Fibroblast of skin of scalp (primary cell): ENCODE results near the gene TLCD5. TPM values are rescaled to one million over a fixed set of nuclear protein-coding genes. Genes with fewer than 3 reads are reported as not detected.

Experiments used
- DNase-seq: peaks from one replicate; pipeline ENCODE4 v3.0.0-alpha.2; 2013
- polyA plus RNA-seq, 2 experiments: library from polyadenylated mRNA; unstranded; fragments of 120-200 nt; gene quantifications; one replicate each; pipeline ENCODE4 v1.2.1, GENCODE V29; 2013; ENCODE audit not compliant: insufficient read length in 2 of 2

The TLCD5 gene
- 7.7 TPM for polyA plus RNA-seq (2013, experiment 1 of 2; ENCODE audit: insufficient read length)
- polyA plus RNA-seq (2013, experiment 2 of 2; ENCODE audit: insufficient read length) = 8.6 TPM

DNA sequence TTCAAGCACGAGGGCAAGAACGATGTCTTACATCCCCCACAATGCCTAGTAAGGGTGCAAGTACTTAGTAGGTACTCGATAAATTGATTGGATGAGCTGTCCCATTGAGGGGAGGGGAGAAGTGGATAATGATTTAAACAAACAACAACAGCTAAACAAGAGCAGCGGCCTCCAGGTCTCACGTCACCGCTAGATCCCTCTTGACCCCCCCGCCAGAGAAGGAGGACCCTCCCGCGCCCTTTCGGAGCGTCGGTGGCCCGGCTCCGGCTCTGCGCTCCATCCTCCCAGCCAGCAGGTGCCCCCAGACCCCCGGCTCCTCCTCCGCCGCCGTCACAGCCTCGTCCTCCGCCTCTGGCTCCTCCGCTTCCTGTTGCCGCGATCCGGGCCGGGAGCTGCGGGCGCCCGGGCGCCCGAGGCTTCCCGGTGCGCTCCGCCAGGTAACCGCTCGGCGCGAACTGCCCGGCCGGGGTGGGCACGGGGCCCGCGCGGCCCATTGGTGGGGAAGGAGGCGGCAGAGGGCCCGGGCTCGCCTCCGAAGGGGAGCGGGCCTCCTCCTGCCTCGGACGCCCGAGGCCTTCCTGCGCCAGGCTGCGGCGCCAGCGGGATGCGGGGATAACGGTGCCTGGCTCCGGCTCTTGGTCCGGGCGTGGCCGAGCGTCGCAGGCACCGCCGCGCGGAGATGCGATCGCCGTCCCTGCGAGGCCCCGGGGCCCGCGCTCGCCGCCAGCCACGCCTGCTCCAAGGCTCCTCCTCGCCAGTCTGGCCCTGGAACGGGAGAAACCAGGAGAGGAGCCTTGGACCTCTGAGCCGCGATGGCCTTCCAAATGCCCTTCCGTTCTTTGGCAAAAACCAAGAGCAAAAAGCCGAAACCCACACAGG, at the start of gene TLCD5:
TSS of gene TLCD5 (plus strand) at position 368 of the 879 bp plus-strand sequence. CDS start 2,143 bp downstream, outside the sequence.
- peak; percentile 76 for DNase-seq

GRCh38 chr11:120279502-120279901, 45.6 kb upstream of the TLCD5 start:
- no peak for DNase-seq

DNA sequence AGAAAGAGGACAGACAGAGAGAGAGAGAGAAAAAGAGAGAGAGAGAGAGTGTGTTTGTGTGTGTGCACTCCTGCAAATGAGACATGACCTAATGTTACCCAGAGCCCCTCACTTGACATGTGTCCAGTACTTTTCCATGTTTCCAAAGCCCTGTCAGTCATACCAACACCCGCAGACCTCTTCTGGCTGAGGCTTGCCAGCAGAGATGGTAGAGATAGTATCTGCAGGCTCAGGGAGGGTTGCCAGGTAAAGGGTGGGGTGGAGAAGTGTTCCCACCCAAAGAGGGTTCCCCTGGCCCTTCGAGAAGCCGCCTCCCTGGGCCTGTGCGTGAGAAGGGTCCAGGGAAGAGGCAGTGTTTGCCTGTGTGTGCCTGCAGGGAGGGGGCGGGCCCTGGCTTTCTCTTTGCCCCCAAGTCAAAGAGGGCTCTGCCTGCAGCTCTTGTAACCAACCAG, 44.5 kb upstream of the TLCD5 start:
- no peak for DNase-seq

DNA sequence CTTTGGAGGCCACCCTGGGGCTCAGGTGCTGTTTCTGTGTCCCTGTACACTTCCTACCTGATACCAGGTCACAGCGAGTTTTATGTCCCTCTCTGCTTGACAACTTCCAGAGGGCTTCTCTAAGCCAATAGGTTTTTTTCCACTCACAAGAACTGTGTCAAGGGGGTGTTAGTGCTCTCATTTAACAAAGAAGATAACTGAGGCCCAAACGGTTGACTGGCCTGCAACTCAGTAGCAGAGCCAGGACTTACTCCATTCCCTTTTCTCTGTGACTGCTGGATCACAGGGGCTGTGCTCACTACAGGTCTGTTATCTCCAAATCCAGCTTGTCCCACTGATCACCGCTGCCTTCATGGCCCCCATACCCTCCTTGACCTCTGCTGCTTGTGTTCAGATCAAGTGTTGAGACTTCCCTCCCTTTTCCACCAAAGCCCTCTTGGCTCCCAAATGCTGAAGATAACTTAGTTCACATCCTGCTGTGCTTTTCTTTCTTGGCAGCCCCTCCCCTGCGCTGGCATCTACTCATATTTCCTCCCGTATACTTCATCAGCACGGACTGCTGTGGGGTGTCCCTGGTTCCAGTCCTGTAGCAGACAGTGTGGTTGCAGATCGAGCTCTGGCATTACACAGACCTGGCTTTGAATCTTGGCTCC, 43.8 kb upstream of the TLCD5 start:
- peak; percentile 20 for DNase-seq

GRCh38 chr11:120283124-120283523, 42.0 kb upstream of the TLCD5 start:
- no peak for DNase-seq

DNA sequence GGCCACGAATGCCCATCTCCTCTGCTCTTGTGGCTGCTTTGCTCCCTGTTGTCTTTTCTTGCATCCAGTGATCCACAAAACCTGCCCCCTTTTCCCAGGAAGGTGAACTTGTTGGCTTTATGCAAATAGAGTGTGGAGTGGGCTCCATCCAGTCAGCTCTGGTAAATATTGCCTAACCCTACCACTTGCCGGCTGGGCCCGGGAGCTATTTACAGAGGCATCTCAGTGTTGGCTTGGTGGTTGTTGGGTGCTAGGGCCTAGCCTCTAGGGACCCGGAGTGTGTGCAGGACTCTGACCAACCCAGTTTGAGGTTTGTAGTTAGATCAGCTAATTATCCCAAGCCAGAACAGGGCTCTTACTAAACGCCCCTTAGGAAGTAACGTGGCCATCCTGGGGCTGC, 40.8 kb upstream of the TLCD5 start:
- no peak for DNase-seq

DNA sequence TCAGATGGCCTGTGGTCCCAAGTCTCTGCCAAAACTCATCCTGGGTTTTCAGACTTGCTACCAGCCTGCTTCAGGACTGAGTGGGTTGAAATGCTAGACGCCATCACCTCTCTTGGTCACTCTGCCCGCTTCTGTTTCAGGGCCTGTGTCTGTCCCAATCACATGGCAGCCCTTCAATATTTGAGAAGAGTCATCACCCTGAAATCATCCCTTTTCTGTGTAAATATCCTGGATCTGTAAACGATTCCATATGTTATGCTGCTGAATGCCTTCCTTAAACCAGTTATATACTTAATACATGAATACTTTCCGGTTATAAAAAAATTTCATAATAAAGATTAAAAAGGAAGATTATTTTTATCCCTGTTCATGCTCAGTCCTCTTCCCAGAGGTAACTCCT, 39.8 kb upstream of the TLCD5 start:
- DNase-seq = peak; percentile 63

DNA sequence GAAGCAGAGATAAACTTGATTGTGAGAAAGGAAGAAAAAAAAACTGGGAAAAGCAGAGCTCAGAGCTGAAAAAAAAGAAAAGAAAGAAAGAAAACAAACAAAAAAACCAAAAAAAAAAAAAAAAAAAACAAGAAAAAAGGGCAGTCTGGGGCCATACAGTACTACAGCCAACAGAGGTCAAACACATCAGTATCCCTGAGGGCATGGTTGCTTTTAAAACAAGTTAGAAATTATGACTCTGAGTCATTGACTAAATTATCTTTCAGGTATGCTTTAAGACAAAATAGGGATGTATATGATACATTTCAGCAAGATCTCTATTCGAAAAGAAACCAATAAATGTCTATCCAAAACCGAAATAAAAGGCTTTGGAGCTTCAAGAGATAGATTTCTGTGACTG, 37.1 kb upstream of the TLCD5 start:
- DNase-seq = no peak

GRCh38 chr11:120289426-120289825, 35.7 kb upstream of the TLCD5 start:
- DNase-seq = no peak

DNA sequence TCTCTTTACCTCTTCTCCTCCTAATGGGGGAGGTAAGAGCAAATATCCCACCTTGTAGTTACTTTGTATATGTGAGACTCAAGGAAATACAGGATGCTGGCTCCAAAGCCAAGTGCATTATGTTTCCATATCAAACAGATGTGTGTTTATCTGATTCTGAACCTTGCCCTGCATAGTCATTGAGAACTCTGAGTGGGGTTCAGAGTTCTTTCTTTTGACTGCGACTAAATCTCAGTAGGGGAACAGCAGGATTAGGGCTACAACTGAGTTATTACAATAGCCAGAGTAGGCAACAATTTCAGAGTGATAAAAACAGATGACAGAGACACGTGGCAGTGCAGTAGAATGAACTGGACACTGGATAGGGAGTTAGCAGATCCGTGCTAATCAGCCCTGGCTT, 34.1 kb upstream of the TLCD5 start:
- no peak for DNase-seq

- DNase-seq = no peak
Observed at GRCh38 chr11:120293038-120293800, 31.9 kb upstream of the TLCD5 start.

DNA sequence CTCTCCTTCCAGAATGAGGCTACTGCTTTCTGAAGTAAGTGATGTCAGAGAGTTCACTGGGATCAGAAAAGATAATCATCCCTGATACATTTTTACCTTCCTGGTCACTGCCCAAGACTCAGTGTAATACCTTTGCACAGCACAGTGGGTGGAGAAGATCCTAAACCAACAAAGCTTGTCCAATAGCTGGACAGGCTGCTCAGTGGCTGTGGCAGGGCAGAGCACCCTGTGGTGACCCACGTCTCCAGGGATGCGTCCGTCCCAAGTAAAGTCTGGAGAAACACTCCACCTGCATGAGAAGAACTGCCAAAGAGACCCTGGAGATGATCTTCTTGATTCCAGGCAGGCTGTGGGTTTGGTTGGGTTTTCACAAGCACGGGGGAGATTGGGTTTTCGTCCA, 31.0 kb upstream of the TLCD5 start:
- no peak for DNase-seq

- DNase-seq = no peak
Observed at GRCh38 chr11:120295099-120295498, 30.0 kb upstream of the TLCD5 start.

DNA sequence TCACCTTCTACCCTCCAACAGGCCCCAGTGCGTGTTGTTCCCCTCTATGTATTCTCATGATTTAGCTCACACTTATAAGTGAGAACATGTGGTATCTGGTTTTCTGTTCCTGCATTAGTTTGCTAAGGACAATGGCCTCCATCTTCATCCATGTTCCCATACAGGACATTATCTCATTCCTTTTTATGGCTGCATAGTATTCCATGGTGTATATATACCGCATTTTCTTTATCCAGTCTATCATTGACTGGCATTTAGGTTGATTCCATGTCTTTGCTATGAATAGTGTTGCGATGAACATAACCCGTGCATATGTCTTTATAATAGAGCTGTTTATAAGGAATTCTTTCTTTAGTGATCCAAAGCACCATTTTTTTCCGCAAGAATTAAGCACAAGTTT, 28.5 kb upstream of the TLCD5 start:
- no peak for DNase-seq

- no peak for DNase-seq
Observed at GRCh38 chr11:120298461-120298860, 26.6 kb upstream of the TLCD5 start.

- DNase-seq = no peak
Observed at GRCh38 chr11:120302001-120302805, 22.9 kb upstream of the TLCD5 start.

GRCh38 chr11:120303004-120303637, 22.0 kb upstream of the TLCD5 start:
- DNase-seq = peak; percentile 65

- DNase-seq = no peak
Observed at GRCh38 chr11:120304526-120304925, 20.6 kb upstream of the TLCD5 start.

DNA sequence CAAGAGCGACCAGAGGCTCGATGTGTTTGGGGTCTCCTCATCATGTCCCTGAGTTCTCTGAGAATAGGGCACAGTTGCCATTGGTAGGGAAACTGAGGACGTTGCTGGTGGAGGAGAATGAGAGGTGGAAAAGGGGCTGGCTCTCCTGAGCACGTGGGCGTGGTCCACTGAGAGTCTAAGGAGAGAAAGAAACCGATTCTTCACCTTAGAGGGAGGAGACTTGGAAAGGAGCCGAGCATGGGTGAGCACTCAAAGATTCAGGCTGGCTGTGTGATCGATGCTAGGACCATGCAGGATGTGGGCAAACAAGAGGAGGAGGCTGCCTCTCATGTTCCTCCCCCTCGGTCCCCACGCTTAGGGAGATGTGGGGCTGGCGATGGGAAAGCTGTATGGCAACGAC, 19.8 kb upstream of the TLCD5 start:
- DNase-seq = no peak

- DNase-seq = peak; percentile 95
Observed at GRCh38 chr11:120306519-120307242, 18.4 kb upstream of the TLCD5 start.

DNA sequence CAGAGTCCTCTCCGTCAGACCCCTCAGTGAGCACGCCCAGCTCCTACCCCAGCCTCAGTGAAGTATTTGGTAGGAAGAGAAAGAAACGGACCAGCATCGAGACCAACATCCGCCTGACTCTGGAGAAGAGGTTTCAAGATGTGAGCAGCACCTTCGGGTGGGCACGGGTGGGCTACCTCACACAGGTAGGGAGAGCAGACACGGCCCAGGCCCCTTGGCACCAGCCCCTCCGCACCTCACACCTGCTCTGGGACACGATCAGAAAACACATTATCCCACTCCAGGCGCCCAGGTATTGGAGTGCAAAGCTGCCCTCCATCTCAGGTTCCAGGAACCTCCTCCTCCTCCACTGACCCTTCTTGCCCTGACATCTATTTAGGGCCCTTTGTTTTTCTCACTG, 17.6 kb upstream of the TLCD5 start:
- no peak for DNase-seq
